ENCODE data around the gene LRRC74A. TPM values are rescaled to one million over a fixed set of nuclear protein-coding genes. Genes with fewer than 3 reads are reported as not detected.

The LRRC74A gene
- total and polyA plus RNA-seq, 2 donors from 2014 or later, result not detected

DNA sequence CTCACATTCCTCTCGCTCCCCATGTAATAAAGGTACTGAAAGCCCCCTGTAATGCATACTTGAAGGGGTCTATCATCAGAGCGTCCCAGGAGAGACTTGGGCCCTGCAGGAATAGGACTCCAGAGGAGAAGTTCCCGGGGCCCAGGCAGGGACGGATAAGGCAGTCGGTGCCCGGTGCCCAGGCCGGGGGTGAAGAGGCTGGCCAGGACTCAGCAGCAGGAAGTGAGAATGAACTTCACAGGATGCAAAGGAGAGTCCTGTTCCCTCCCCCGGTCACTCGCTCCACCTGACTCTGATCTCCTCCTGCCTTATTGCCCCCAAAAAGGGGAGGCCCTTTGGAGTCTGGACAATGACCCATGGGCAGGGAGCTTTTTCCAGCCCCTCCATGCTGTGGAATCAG, 40.2 kb downstream of the LRRC74A start:
- Histone ChIP-seq H3K27me3 (ENCODE audit: control insufficient read depth, insufficient read depth, low read length) (no peaks in the 10 kb centered on the region), H3K4me3 (ENCODE audit: low read length in 3 of 3) (no peak overlapping the region)
- intact Hi-C loops (cut with DNase I), result no loop called here

GRCh38 chr14:76867516-76868453, 41.6 kb downstream of the LRRC74A start:
- H3K4me3 ChIP-seq (ENCODE audit: low read length in 3 of 3), result no peak overlapping the region
- H3K9me3 ChIP-seq (ENCODE audit: control insufficient read depth in 2 of 3, insufficient read depth in 1 of 3, low read length in 3 of 3), result no peaks in the 10 kb centered on the region
- H3K27me3 ChIP-seq (ENCODE audit: control insufficient read depth, insufficient read depth, low read length), result no peaks in the 10 kb centered on the region
- peaks cover 0 to 10% (median 0%) of the 10 kb centered on the region in 3 donors for H3K4me1 ChIP-seq (ENCODE audit: control insufficient read depth in 2 of 3, insufficient read depth in 2 of 3, low read depth in 1 of 3, low read length in 3 of 3)
- peak in 4 of 5 donors; percentile 63 to 78 (median 68) for DNase-seq
- no peak overlapping the region for H3K27ac ChIP-seq (ENCODE audit: low read depth in 2 of 2, low read length in 2 of 2)
- H3K9ac ChIP-seq (ENCODE audit: low read length in 3 of 3), result no peak overlapping the region
- intact Hi-C loops (cut with DNase I), result no loop called here
- FAIRE-seq, result no peak
- no peak for TF ChIP-seq CTCF (IDR thresholded peaks at IDR 0.05; ENCODE audit: borderline replicate concordance, extremely low read depth, insufficient read depth)
- no peaks in the 10 kb centered on the region for H3K36me3 ChIP-seq (ENCODE audit: control insufficient read depth in 2 of 3, insufficient read depth in 3 of 3, low read length in 3 of 3)

More for the DNA sequence above, 40.2 kb downstream of the LRRC74A start:
- DNase-seq (no peak), FAIRE-seq (no peak)
- peaks cover 0 to 10% (median 0%) of the 10 kb centered on the region in 3 donors for H3K4me1 ChIP-seq (ENCODE audit: control insufficient read depth in 2 of 3, insufficient read depth in 2 of 3, low read depth in 1 of 3, low read length in 3 of 3)
- H3K36me3 ChIP-seq (ENCODE audit: control insufficient read depth in 2 of 3, insufficient read depth in 3 of 3, low read length in 3 of 3), result no peaks in the 10 kb centered on the region
- H3K27ac ChIP-seq (ENCODE audit: low read depth in 2 of 2, low read length in 2 of 2), result no peak overlapping the region
- no peak overlapping the region for H3K9ac ChIP-seq (ENCODE audit: low read length in 3 of 3)
- TF ChIP-seq CTCF (IDR thresholded peaks at IDR 0.05; ENCODE audit: borderline replicate concordance, extremely low read depth, insufficient read depth), result no peak
- H3K9me3 ChIP-seq (ENCODE audit: control insufficient read depth in 2 of 3, insufficient read depth in 1 of 3, low read length in 3 of 3), result no peaks in the 10 kb centered on the region

- Histone ChIP-seq H3K27me3 (ENCODE audit: control insufficient read depth, insufficient read depth, low read length) (no peaks in the 10 kb centered on the region), H3K4me1 (ENCODE audit: control insufficient read depth in 2 of 3, insufficient read depth in 2 of 3, low read depth in 1 of 3, low read length in 3 of 3) (peaks cover 0 to 10% (median 0%) of the 10 kb centered on the region in 3 donors), H3K9me3 (ENCODE audit: control insufficient read depth in 2 of 3, insufficient read depth in 1 of 3, low read length in 3 of 3) (no peaks in the 10 kb centered on the region), H3K4me3 (ENCODE audit: low read length in 3 of 3) (no peak overlapping the region), H3K9ac (ENCODE audit: low read length in 3 of 3) (no peak overlapping the region), H3K27ac (ENCODE audit: low read depth in 2 of 2, low read length in 2 of 2) (no peak overlapping the region), H3K36me3 (ENCODE audit: control insufficient read depth in 2 of 3, insufficient read depth in 3 of 3, low read length in 3 of 3) (no peaks in the 10 kb centered on the region)
- DNase-seq (no peak), FAIRE-seq (no peak)
- TF ChIP-seq CTCF (IDR thresholded peaks at IDR 0.05; ENCODE audit: borderline replicate concordance, extremely low read depth, insufficient read depth), result no peak
- intact Hi-C loops (cut with DNase I), result no loop called here
Observed at GRCh38 chr14:76868454-76869170, 42.4 kb downstream of the LRRC74A start.

All from kidney (tissue), 14 donors.